HCT116 (cell line): Measurements from ENCODE around the gene DCUN1D5. TPM values are rescaled to one million over a fixed set of nuclear protein-coding genes. Genes with fewer than 3 reads are reported as not detected.

ENCODE experiments used
- ATAC-seq: fragments of 200-7000 bp; cut with Tn5 transposase; 2 replicates; pipeline ENCODE4 v1.9.1; 2020; ENCODE audit warnings: mild to moderate bottlenecking, moderate library complexity
- BruUV-seq: library from RNA; stranded (reverse); fragments of 400-500 nt; replicated peaks from 2 replicates; lab custom pipeline; 2021; lab: Mats Ljungman, UMichigan
- CTCF ChIA-PET: fragments of 300-600 bp; sonication (Branson Sonifier 250); formaldehyde crosslinking; loops from one replicate; lab custom pipeline; 2021; ENCODE audit warnings: antibody characterized with exemption; lab: Charles Lee
- POLR2A ChIA-PET: fragments of 300-600, 350-600 bp; sonication (Branson Sonifier 250); formaldehyde crosslinking; loops from one replicate; lab custom pipeline; 2021; ENCODE audit warnings: antibody characterized with exemption; lab: Charles Lee
- RAD21 ChIA-PET, 2 experiments: fragments of 300-600 bp; sonication (Branson Sonifier 250); formaldehyde crosslinking; loops; one replicate each; lab custom pipeline; 2023; ENCODE audit warnings: low total read pairs in 2 of 2; ENCODE audit not compliant: uncharacterized antibody in 2 of 2, unreplicated experiment in 2 of 2, low non-redundant PET in 1 of 2; lab: Charles Lee
- DNase-seq: peaks from one replicate; pipeline ENCODE4 v3.0.0-alpha.2; 2010; ENCODE audit warnings: low read depth, low spot score
- H2AFZ ChIP-seq: fragments of 200-600 bp; shearing (Covaris generic), sonication (generic); 2 replicates; pipeline ENCODE4 v1.6.1; 2017; ENCODE audit warnings: low read depth, mixed run types, mixed read lengths, antibody characterized with exemption, low read length; ENCODE audit not compliant: poor library complexity, severe bottlenecking
- H3K27ac ChIP-seq: 2 replicates; pipeline ENCODE4 v1.5.1; 2012; ENCODE audit warnings: low read depth, low read length
- H3K27me3 ChIP-seq: fragments of 200-600 bp; sonication (generic); 2 replicates; pipeline ENCODE4 v1.6.1; 2016; ENCODE audit warnings: mixed run types, low read length, mixed read lengths; ENCODE audit not compliant: insufficient read depth
- H3K36me3 ChIP-seq, 2 experiments: fragments of 200-500 bp in 1 of 2; fragments of 200-600 bp in 1 of 2; sonication (Bioruptor generic) in 1 of 2; sonication (generic) in 1 of 2; 2 replicates each; pipeline versions ENCODE4 v1.5.1 to v1.6.1; 2014 to 2016; ENCODE audit warnings: low read length in 2 of 2, inconsistent platforms in 1 of 2, mixed read lengths in 1 of 2, mixed run types in 1 of 2; ENCODE audit not compliant: insufficient read depth in 2 of 2, control insufficient read depth in 1 of 2
- H3K4me1 ChIP-seq, 2 experiments: fragments of 200-600 bp in 1 of 2; sonication (generic) in 1 of 2; 2 replicates each; pipeline versions ENCODE4 v1.5.1 to v1.6.1; 2012 to 2017; ENCODE audit warnings: low read length in 2 of 2, inconsistent platforms in 1 of 2, mild to moderate bottlenecking in 1 of 2, mixed read lengths in 1 of 2, mixed run types in 1 of 2, moderate library complexity in 1 of 2; ENCODE audit not compliant: insufficient read depth in 2 of 2, control insufficient read depth in 1 of 2
- H3K4me2 ChIP-seq: fragments of 200-600 bp; sonication (generic); 2 replicates; pipeline ENCODE4 v1.6.1; 2017; ENCODE audit warnings: mixed run types, low read length, mixed read lengths
- H3K4me3 ChIP-seq, 2 experiments: fragments of 200-600 bp in 1 of 2; sonication (generic) in 1 of 2; replicated peaks in 1 of 2; 2 replicates each; pipeline ENCODE4 v1.5.1; 2011 to 2016; ENCODE audit warnings: low read length in 2 of 2, control low read depth in 1 of 2, low read depth in 1 of 2, mild to moderate bottlenecking in 1 of 2, mixed read lengths in 1 of 2, mixed run types in 1 of 2
- H3K79me2 ChIP-seq: fragments of 200-600 bp; sonication (generic); 2 replicates; pipeline ENCODE4 v1.6.1; 2017; ENCODE audit warnings: mild to moderate bottlenecking, mixed run types, low read length, moderate library complexity, mixed read lengths; ENCODE audit not compliant: insufficient read depth
- H3K9ac ChIP-seq: fragments of 200-600 bp; sonication (generic); 2 replicates; pipeline ENCODE4 v1.6.1; 2016; ENCODE audit warnings: low read length, mixed read lengths
- H3K9me2 ChIP-seq: fragments of 200-600 bp; sonication (generic), shearing (Covaris generic); 2 replicates; pipeline ENCODE4 v1.6.1; 2017; ENCODE audit warnings: mixed run types, mild to moderate bottlenecking, moderate library complexity; ENCODE audit not compliant: insufficient read depth
- H3K9me3 ChIP-seq, 2 experiments: fragments of 200-500 bp in 1 of 2; fragments of 200-600 bp in 1 of 2; sonication (Bioruptor generic) in 1 of 2; sonication (generic) in 1 of 2; 2 replicates each; pipeline ENCODE4 v1.6.1; 2014 to 2017; ENCODE audit warnings: low read length in 2 of 2, mixed read lengths in 2 of 2, inconsistent platforms in 1 of 2, low read depth in 1 of 2, mild to moderate bottlenecking in 1 of 2, mixed run types in 1 of 2, moderate library complexity in 1 of 2; ENCODE audit not compliant: control insufficient read depth in 1 of 2, insufficient read depth in 1 of 2
- H4K20me1 ChIP-seq: fragments of 200-600 bp; sonication (generic), shearing (Covaris generic); 2 replicates; pipeline ENCODE4 v1.6.1; 2017; ENCODE audit warnings: mixed run types, mild to moderate bottlenecking, moderate library complexity; ENCODE audit not compliant: insufficient read depth
- CBX3 ChIP-seq: IDR thresholded peaks from 2 replicates; pipeline ENCODE4 v1.6.1; 2012; ENCODE audit warnings: low read depth
- CEBPB ChIP-seq: IDR thresholded peaks from 2 replicates; pipeline ENCODE4 v1.6.1; 2012; ENCODE audit warnings: low read depth
- MAX ChIP-seq: IDR thresholded peaks from 2 replicates; pipeline ENCODE4 v1.6.1; 2012
- POLR2AphosphoS5 ChIP-seq: IDR thresholded peaks from 2 replicates; pipeline ENCODE4 v1.6.1; 2011; ENCODE audit warnings: mild to moderate bottlenecking, low read depth, low read length, moderate library complexity
- RAD21 ChIP-seq: IDR thresholded peaks from 2 replicates; pipeline ENCODE4 v1.6.1; 2012; ENCODE audit warnings: low read depth, mild to moderate bottlenecking
- SIN3A ChIP-seq: IDR thresholded peaks from 2 replicates; pipeline ENCODE4 v1.6.1; 2012; ENCODE audit warnings: low read depth
- SRF ChIP-seq: IDR thresholded peaks from 2 replicates; pipeline ENCODE4 v1.6.1; 2012; ENCODE audit warnings: low read depth
- TCF7L2 ChIP-seq: IDR thresholded peaks from 2 replicates; pipeline ENCODE4 v1.7.0; 2011; ENCODE audit warnings: borderline replicate concordance, inconsistent platforms; ENCODE audit not compliant: insufficient read depth, insufficient read length; ENCODE audit errors: extremely low read depth
- ZBTB33 ChIP-seq: IDR thresholded peaks from 2 replicates; pipeline ENCODE4 v1.6.1; 2011; ENCODE audit warnings: mild to moderate bottlenecking, low read length, moderate library complexity; ENCODE audit not compliant: insufficient replicate concordance; ENCODE audit errors: extremely low read depth
- ZFX ChIP-seq: fragments of 450-650 bp; IDR thresholded peaks from 2 replicates; pipeline ENCODE4 v1.6.1; 2017
- intact Hi-C: fragments of 100-400 bp; cut with micrococcal nuclease; formaldehyde crosslinking; loops from 2 replicates; pipeline ENCODE4 v1.10.0; 2022
- total RNA-seq: library from RNA; stranded (reverse); gene quantifications from one replicate; pipeline ENCODE4 v1.2.1, GENCODE V29; 2021; ENCODE audit not compliant: unreplicated experiment

The DCUN1D5 gene
- total RNA-seq, 1 experiment from 2014 or later: 60.1 TPM

- ChIA-PET POLR2A (no interaction called here), RAD21 (no interaction called here), CTCF (no interaction called here)
- ATAC-seq: no peak
- no TSS peak for BruUV-seq
- H3K4me2 ChIP-seq: no peak overlapping the region
- TF ChIP-seq TCF7L2: no peak
- TF ChIP-seq POLR2AphosphoS5: no peak
- no peak for TF ChIP-seq SRF
- no peak for TF ChIP-seq CEBPB
- TF ChIP-seq ZBTB33: no peak
- no peak for TF ChIP-seq SIN3A
- TF ChIP-seq MAX: no peak
- TF ChIP-seq RAD21: no peak
- no peak for TF ChIP-seq CBX3
- TF ChIP-seq ZFX: no peak
- no peak for DNase-seq
- no peaks in the 10 kb centered on the region for H3K36me3 ChIP-seq
- H3K9ac ChIP-seq: no peak overlapping the region
- H3K27me3 ChIP-seq: no peaks in the 10 kb centered on the region
- no peaks in the 10 kb centered on the region for H3K4me1 ChIP-seq
- no peaks in the 10 kb centered on the region for H3K9me2 ChIP-seq
- no peak overlapping the region for H2AFZ ChIP-seq
- no peaks in the 10 kb centered on the region for H3K9me3 ChIP-seq
- no peak overlapping the region for H3K27ac ChIP-seq
- no peaks in the 10 kb centered on the region for H4K20me1 ChIP-seq
- intact Hi-C loops: loop anchor here (10.0 kb wide), 2 partner anchors 137 to 247 kb away; no protein-coding TSS in a partner anchor
- H3K4me3 ChIP-seq: no peak overlapping the region
- no peaks in the 10 kb centered on the region for H3K79me2 ChIP-seq
Observed at GRCh38 chr11:103051981-103052380, 40.0 kb downstream of the DCUN1D5 start.
